Keratinocyte (primary cell): ENCODE results near the gene BRK1. TPM values are rescaled to one million over a fixed set of nuclear protein-coding genes. Genes with fewer than 3 reads are reported as not detected.
A peak's percentile ranks its signal among the peaks of the same experiment; 100 is the strongest.

Experiments used
- DNase-seq: peaks from one replicate; pipeline ENCODE4 v3.0.0-alpha.2; 2011; ENCODE audit warnings: low read depth, missing footprints, low spot score
- FAIRE-seq: peaks from 2 replicates; lab custom pipeline; 2011; peaks lifted over from hg19 to GRCh38; lab: Jason Lieb, UNC
- H2AFZ ChIP-seq: 2 replicates; pipeline ENCODE4 v1.6.0; 2012; ENCODE audit warnings: low read length, control low read depth, inconsistent platforms; ENCODE audit not compliant: control insufficient read depth
- H3K27ac ChIP-seq: 2 replicates; pipeline ENCODE4 v1.5.1; 2011; ENCODE audit warnings: low read length; ENCODE audit not compliant: control insufficient read depth, insufficient read depth
- H3K27me3 ChIP-seq: 3 replicates; pipeline ENCODE4 v1.6.0; 2011; ENCODE audit warnings: low read length; ENCODE audit not compliant: control insufficient read depth, insufficient read depth; ENCODE audit errors: extremely low read depth
- H3K36me3 ChIP-seq, 2 experiments: 2 replicates in 1 of 2; 3 replicates in 1 of 2; pipeline ENCODE4 v1.5.1; 2011; ENCODE audit warnings: low read length in 2 of 2, mild to moderate bottlenecking in 1 of 2; ENCODE audit not compliant: control insufficient read depth in 2 of 2, insufficient read depth in 2 of 2; ENCODE audit errors: extremely low read depth in 1 of 2
- H3K4me1 ChIP-seq: 3 replicates; pipeline ENCODE4 v1.5.1; 2011; ENCODE audit warnings: low read length; ENCODE audit not compliant: control insufficient read depth, insufficient read depth; ENCODE audit errors: extremely low read depth
- H3K4me2 ChIP-seq: 3 replicates; pipeline ENCODE4 v1.6.0; 2011; ENCODE audit warnings: low read depth, low read length; ENCODE audit not compliant: control insufficient read depth, insufficient read depth; ENCODE audit errors: extremely low read depth
- H3K4me3 ChIP-seq, 3 experiments: fragments of 200-600 bp in 1 of 3; sonication (generic) in 1 of 3; 2 replicates in 2 of 3; 3 replicates in 1 of 3; pipeline ENCODE4 v1.5.1; 2011 to 2016; ENCODE audit warnings: low read length in 3 of 3, mild to moderate bottlenecking in 3 of 3, control low read depth in 2 of 3, inconsistent platforms in 1 of 3, low read depth in 1 of 3, mixed read lengths in 1 of 3, mixed run types in 1 of 3, moderate library complexity in 1 of 3; ENCODE audit not compliant: control insufficient read depth in 2 of 3, insufficient read depth in 2 of 3; ENCODE audit errors: extremely low read depth in 1 of 3
- H3K79me2 ChIP-seq: 2 replicates; pipeline ENCODE4 v1.6.0; 2012; ENCODE audit warnings: low read length; ENCODE audit not compliant: control insufficient read depth, insufficient read depth
- H3K9ac ChIP-seq: 3 replicates; pipeline ENCODE4 v1.6.0; 2011; ENCODE audit warnings: low read length; ENCODE audit not compliant: control insufficient read depth, insufficient read depth; ENCODE audit errors: extremely low read depth
- H3K9me1 ChIP-seq: 3 replicates; pipeline ENCODE4 v1.6.0; 2011; ENCODE audit warnings: low read length; ENCODE audit not compliant: control insufficient read depth, insufficient read depth; ENCODE audit errors: extremely low read depth
- H3K9me3 ChIP-seq: 2 replicates; pipeline ENCODE4 v1.5.1; 2012; ENCODE audit warnings: low read depth, low read length; ENCODE audit not compliant: control insufficient read depth
- H4K20me1 ChIP-seq: 3 replicates; pipeline ENCODE4 v1.6.0; 2011; ENCODE audit warnings: low read length; ENCODE audit not compliant: control insufficient read depth, insufficient read depth; ENCODE audit errors: extremely low read depth
- CTCF ChIP-seq, 3 experiments: IDR thresholded peaks in 1 of 3; conservative IDR thresholded peaks in 1 of 3; optimal IDR thresholded peaks in 1 of 3; 2 replicates in 2 of 3; 3 replicates in 1 of 3; pipeline versions ENCODE3 to v1.5.1; 2011; ENCODE audit warnings: low read length in 3 of 3, mild to moderate bottlenecking in 3 of 3, moderate library complexity in 2 of 3, control low read depth in 1 of 3, inconsistent platforms in 1 of 3; ENCODE audit not compliant: insufficient read depth in 2 of 3; ENCODE audit errors: extremely low read depth in 1 of 3
- EZH2 ChIP-seq: IDR thresholded peaks from one replicate; pipeline ENCODE4 v1.6.1; 2012; ENCODE audit warnings: inconsistent platforms, mild to moderate bottlenecking, low read length, moderate library complexity
- dilution Hi-C: fragments of 300-500 bp; cut with MboI; formaldehyde crosslinking; loops from one replicate; pipeline ENCODE4 v1.7.0; 2020; ENCODE audit warnings: low sequenced_read_pairs; ENCODE audit not compliant: extremely low pct_ligation_motif_present
- polyA plus RNA-seq, 5 experiments: library from polyadenylated mRNA; depleted of rRNA in 3 of 5; stranded (reverse) in 3 of 5; stranded (forward) in 1 of 5; unstranded in 1 of 5; fragments of >200 nt; gene quantifications; 1 replicate in 1 of 5; 2 replicates in 3 of 5; 3 replicates in 1 of 5; pipeline versions ENCODE4 v1.2.1 to v1.2.3, GENCODE V29; 2011 to 2012; ENCODE audit warnings: missing spikeins in 2 of 5, low read depth in 1 of 5, low replicate concordance in 1 of 5

Gene BRK1
- polyA plus RNA-seq, 1 donor (not counting 4 experiments of a cell fraction or from before 2014, with no cell fraction given) = 295 TPM

GRCh38 chr3:10169000-10169496 is 53.6 kb downstream of the BRK1 start:
- FAIRE-seq (no peak), DNase-seq (no peak)
- H3K4me2 ChIP-seq = no peak overlapping the region
- H3K79me2 ChIP-seq = no peaks in the 10 kb centered on the region
- no peak overlapping the region for H2AFZ ChIP-seq
- TF ChIP-seq EZH2 (no peak), CTCF (optimal IDR thresholded peaks at IDR 0.05 in 1 of 3, IDR thresholded peaks at IDR 0.05 in 1 of 3, conservative IDR thresholded peaks at IDR 0.05 in 1 of 3; ENCODE audit: extremely low read depth in 1 of 3, insufficient read depth in 2 of 3, low read length in 3 of 3) (no peak)
- dilution Hi-C loops = no loop called here
- no peaks in the 10 kb centered on the region for H3K36me3 ChIP-seq
- no peaks in the 10 kb centered on the region for H3K9me1 ChIP-seq
- H3K27ac ChIP-seq = no peak overlapping the region
- H3K9ac ChIP-seq = no peak overlapping the region
- peaks cover 7% of the 10 kb centered on the region for H3K9me3 ChIP-seq
- H3K4me3 ChIP-seq = no peak overlapping the region
- H3K4me1 ChIP-seq = peaks cover 8% of the 10 kb centered on the region
- no peaks in the 10 kb centered on the region for H4K20me1 ChIP-seq
- H3K27me3 ChIP-seq = no peaks in the 10 kb centered on the region

- H3K9ac ChIP-seq = no peak overlapping the region
- no peaks in the 10 kb centered on the region for H3K9me1 ChIP-seq
- H3K4me3 ChIP-seq = peak overlapping the region in 1 of 3 experiments; percentile 33
- no peak for DNase-seq
- H4K20me1 ChIP-seq = no peaks in the 10 kb centered on the region
- TF ChIP-seq CTCF (optimal IDR thresholded peaks at IDR 0.05 in 1 of 3, IDR thresholded peaks at IDR 0.05 in 1 of 3, conservative IDR thresholded peaks at IDR 0.05 in 1 of 3; ENCODE audit: extremely low read depth in 1 of 3, insufficient read depth in 2 of 3, low read length in 3 of 3) = no peak
- FAIRE-seq = no peak
- dilution Hi-C loops = no loop called here
- H3K27ac ChIP-seq = no peak overlapping the region
- H2AFZ ChIP-seq = peak overlapping the region; percentile 58
- H3K4me2 ChIP-seq = peak overlapping the region; percentile 27
- peaks cover 8% of the 10 kb centered on the region for H3K4me1 ChIP-seq
- no peaks in the 10 kb centered on the region for H3K36me3 ChIP-seq
- no peaks in the 10 kb centered on the region for H3K27me3 ChIP-seq
- no peaks in the 10 kb centered on the region for H3K79me2 ChIP-seq
- H3K9me3 ChIP-seq = peaks cover 7% of the 10 kb centered on the region
Observed at GRCh38 chr3:10170915-10171478, 55.5 kb downstream of the BRK1 start.
